Lower leg skin (tissue), 4 donors: Measurements from ENCODE around the gene C11orf24. TPM values are rescaled to one million over a fixed set of nuclear protein-coding genes. Genes with fewer than 3 reads are reported as not detected.

Experiments
- DNase-seq, 2 donors: peaks; one replicate each; pipeline ENCODE4 v3.0.0-alpha.2; 2019; ENCODE audit warnings: low spot score in 2 of 2
- H3K4me3 ChIP-seq: fragments of 200-600 bp; sonication (generic); 2 replicates; pipeline ENCODE4 v1.5.1; 2017; ENCODE audit warnings: mild to moderate bottlenecking, low read depth; ENCODE audit not compliant: poor library complexity, severe bottlenecking
- CTCF ChIP-seq, 3 donors: fragments of 450-650 bp; IDR thresholded peaks; one replicate each; pipeline ENCODE4 v1.5.1; 2016; ENCODE audit warnings: antibody characterized with exemption in 3 of 3, mild to moderate bottlenecking in 3 of 3, moderate library complexity in 2 of 3
- POLR2A ChIP-seq, 2 donors: fragments of 450-650 bp; IDR thresholded peaks; one replicate each; pipeline ENCODE4 v1.6.1; 2016 to 2017; ENCODE audit warnings: antibody characterized with exemption in 2 of 2, mild to moderate bottlenecking in 1 of 2, moderate library complexity in 1 of 2
- WGBS, 2 donors: methylation state at CpG; one replicate each; pipeline ENCODE4 v1.1.5; 2018; 5-methylcytosine and 5-hydroxymethylcytosine counted together
- intact Hi-C: fragments of 100-400 bp; cut with DNase I; formaldehyde crosslinking; loops from one replicate; pipeline ENCODE4 v1.15.0; 2023; ENCODE audit warnings: low total_unique reads
- total RNA-seq, 4 donors: library from RNA; depleted of rRNA; stranded (reverse); fragments of >200 nt; gene quantifications; one replicate each; pipeline ENCODE4 v1.1.0, GENCODE V29; 2016

The C11orf24 gene
- total RNA-seq, 4 donors from 2014 or later: 12.5 to 37.8 (median 16.2) TPM

GRCh38 chr11:68297052-68297378 lies 25.2 kb upstream of the C11orf24 start:
- no peak for DNase-seq
- WGBS, 2 donors: 80 to 91% methylated on average over 6 of the region's 6 CpGs
- intact Hi-C loops: no loop called here
- no peak overlapping the region for H3K4me3 ChIP-seq
- TF ChIP-seq POLR2A (IDR thresholded peaks at IDR 0.05): no peak
- TF ChIP-seq CTCF (IDR thresholded peaks at IDR 0.05): no peak

GRCh38 chr11:68296344-68297051 lies 24.7 kb upstream of the C11orf24 start:
- 84 to 92% methylated on average over 15 of the region's 15 CpGs for whole genome bisulfite sequencing, 2 donors
- peak in 1 of 2 donors; percentile 80 for DNase-seq
- H3K4me3 ChIP-seq: no peak overlapping the region
- intact Hi-C loops: no loop called here
- no peak for TF ChIP-seq CTCF (IDR thresholded peaks at IDR 0.05)
- no peak for TF ChIP-seq POLR2A (IDR thresholded peaks at IDR 0.05)

GRCh38 chr11:68295940-68296339 lies 24.2 kb upstream of the C11orf24 start:
- 83 to 93% methylated on average over 5 of the region's 5 CpGs for WGBS, 2 donors
- no peak overlapping the region for H3K4me3 ChIP-seq
- TF ChIP-seq POLR2A (IDR thresholded peaks at IDR 0.05) (no peak), CTCF (IDR thresholded peaks at IDR 0.05) (no peak)
- peak in 1 of 2 donors; percentile 62 for DNase-seq
- intact Hi-C loops: no loop called here

GRCh38 chr11:68295271-68295670 lies 23.5 kb upstream of the C11orf24 start:
- 94 to 96% methylated on average over 1 of the region's 1 CpG for whole genome bisulfite sequencing, 2 donors
- intact Hi-C loops: no loop called here
- TF ChIP-seq CTCF (IDR thresholded peaks at IDR 0.05) (no peak), POLR2A (IDR thresholded peaks at IDR 0.05) (no peak)
- H3K4me3 ChIP-seq: no peak overlapping the region
- DNase-seq: no peak

- DNase-seq: no peak
- TF ChIP-seq POLR2A (IDR thresholded peaks at IDR 0.05) (no peak), CTCF (IDR thresholded peaks at IDR 0.05) (no peak)
- no peak overlapping the region for H3K4me3 ChIP-seq
- intact Hi-C loops: no loop called here
- 75 to 84% methylated on average over 2 of the region's 2 CpGs for WGBS, 2 donors
These were observed 21.9 kb upstream of the C11orf24 start for GRCh38 chr11:68293708-68294107.

- DNase-seq: no peak
- TF ChIP-seq POLR2A (IDR thresholded peaks at IDR 0.05) (no peak), CTCF (IDR thresholded peaks at IDR 0.05) (no peak)
- H3K4me3 ChIP-seq: no peak overlapping the region
- WGBS, 2 donors: 96 to 97% methylated on average over 2 of the region's 2 CpGs
- intact Hi-C loops: no loop called here
These were observed 17.7 kb upstream of the C11orf24 start for GRCh38 chr11:68289456-68289855.
